Activated T-helper 2 cell treated with anti-CD3 and anti-CD28 coated beads, Interferon-gamma antibody, Interleukin-2, Interleukin-4, amounts not matched to agents 10 μg/mL and 5 μg/mL and 100 μg/mL, durations not matched to agents 14 hours and 24 hours and 36 hours (primary cell): ENCODE measurements around the gene AGRP. TPM values are rescaled to one million over a fixed set of nuclear protein-coding genes. Genes with fewer than 3 reads are reported as not detected.
A peak's percentile ranks its signal among the peaks of the same experiment; 100 is the strongest.

ENCODE experiments used
- DNase-seq: peaks from one replicate; pipeline ENCODE4 v3.0.0; 2021; ENCODE audit warnings: low spot score
- H3K27ac Mint-ChIP-seq: one replicate; pipeline ENCODE4 v1.8.0; 2021; ENCODE audit warnings: mixed read lengths
- H3K27me3 Mint-ChIP-seq: one replicate; pipeline ENCODE4 v1.8.0; 2021; ENCODE audit warnings: low read depth, mixed read lengths
- H3K36me3 Mint-ChIP-seq: one replicate; pipeline ENCODE4 v1.8.0; 2021; ENCODE audit warnings: low read depth, mixed read lengths
- H3K4me1 Mint-ChIP-seq: one replicate; pipeline ENCODE4 v1.8.0; 2021; ENCODE audit warnings: low read depth, mixed read lengths
- H3K4me3 Mint-ChIP-seq: one replicate; pipeline ENCODE4 v1.8.0; 2021; ENCODE audit warnings: low read depth, mild to moderate bottlenecking, moderate library complexity, mixed read lengths
- H3K9me3 Mint-ChIP-seq: one replicate; pipeline ENCODE4 v1.8.0; 2021; ENCODE audit warnings: mixed read lengths
- intact Hi-C: fragments of 100-400 bp; cut with micrococcal nuclease; formaldehyde crosslinking; loops from one replicate; pipeline ENCODE4 v1.15.1; 2023
- total RNA-seq: library from RNA; stranded (reverse); gene quantifications from 2 replicates; pipeline ENCODE4 v1.2.3, GENCODE V29; 2022

Gene AGRP
- total RNA-seq, 1 donor from 2014 or later = not detected

DNA sequence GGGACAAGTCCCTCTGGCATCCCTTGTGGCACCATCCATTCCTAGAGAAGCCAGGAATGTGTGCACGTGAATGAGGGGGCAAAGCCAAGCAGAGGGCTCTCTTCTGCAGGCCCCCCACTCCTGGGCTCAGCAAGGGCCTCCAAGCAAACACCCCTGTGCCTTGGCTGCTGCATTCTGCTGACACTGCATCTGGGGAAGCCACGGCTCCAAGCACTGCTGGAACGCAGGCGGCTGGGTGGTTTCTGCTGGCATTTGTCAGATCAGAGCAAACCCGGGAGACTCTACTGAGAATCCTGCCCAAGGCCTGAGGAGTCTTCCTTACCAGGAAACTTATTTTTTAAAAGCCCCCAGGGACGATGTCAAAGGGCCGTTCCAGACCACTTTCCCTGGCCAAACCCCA is 25.7 kb downstream of the AGRP start:
- H3K36me3 Mint-ChIP-seq = peaks cover 3% of the 10 kb centered on the region
- intact Hi-C loops = no loop called here
- H3K4me3 Mint-ChIP-seq = no peak overlapping the region
- no peak for DNase-seq
- no peaks in the 10 kb centered on the region for H3K9me3 Mint-ChIP-seq
- H3K27ac Mint-ChIP-seq = no peak overlapping the region
- no peaks in the 10 kb centered on the region for H3K4me1 Mint-ChIP-seq
- no peaks in the 10 kb centered on the region for H3K27me3 Mint-ChIP-seq

DNA sequence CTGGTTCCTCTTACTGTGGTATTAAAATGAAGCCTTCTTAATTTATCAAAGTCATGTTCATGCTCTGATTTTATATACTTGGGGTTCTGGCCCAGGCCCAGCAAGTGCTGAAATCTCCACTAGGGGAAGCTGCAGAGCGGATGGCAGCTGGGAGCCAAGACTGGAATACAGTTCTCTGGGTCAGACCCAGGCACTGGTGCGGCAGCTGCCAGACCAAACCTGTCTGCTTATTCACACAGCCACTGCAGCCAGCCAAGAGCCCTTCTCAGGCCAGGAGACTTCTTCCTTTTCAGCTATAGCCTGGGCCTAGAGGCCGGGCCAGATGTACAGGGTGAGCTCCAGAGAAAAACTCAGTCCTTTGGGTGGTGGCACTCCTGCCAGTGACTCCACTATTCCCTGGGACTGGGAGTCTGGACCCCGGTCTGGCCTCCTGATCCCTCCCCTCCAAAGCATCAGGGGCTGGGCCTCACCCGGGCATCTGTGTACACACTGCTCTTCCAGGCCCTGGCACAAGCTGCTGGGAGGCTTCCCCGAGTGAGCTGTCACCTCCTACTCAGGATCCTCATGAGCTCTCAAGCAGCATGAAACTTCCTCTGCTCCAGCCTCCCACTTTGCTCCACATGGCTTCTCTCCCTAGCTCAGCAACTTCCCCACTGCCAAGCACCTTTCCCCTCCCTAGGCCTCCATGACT is 26.8 kb downstream of the AGRP start:
- H3K4me1 Mint-ChIP-seq = no peaks in the 10 kb centered on the region
- H3K4me3 Mint-ChIP-seq = no peak overlapping the region
- DNase-seq = no peak
- H3K36me3 Mint-ChIP-seq = peaks cover 3% of the 10 kb centered on the region
- intact Hi-C loops = no loop called here
- no peaks in the 10 kb centered on the region for H3K27me3 Mint-ChIP-seq
- no peaks in the 10 kb centered on the region for H3K9me3 Mint-ChIP-seq
- H3K27ac Mint-ChIP-seq = peak overlapping the region; percentile 6

DNA sequence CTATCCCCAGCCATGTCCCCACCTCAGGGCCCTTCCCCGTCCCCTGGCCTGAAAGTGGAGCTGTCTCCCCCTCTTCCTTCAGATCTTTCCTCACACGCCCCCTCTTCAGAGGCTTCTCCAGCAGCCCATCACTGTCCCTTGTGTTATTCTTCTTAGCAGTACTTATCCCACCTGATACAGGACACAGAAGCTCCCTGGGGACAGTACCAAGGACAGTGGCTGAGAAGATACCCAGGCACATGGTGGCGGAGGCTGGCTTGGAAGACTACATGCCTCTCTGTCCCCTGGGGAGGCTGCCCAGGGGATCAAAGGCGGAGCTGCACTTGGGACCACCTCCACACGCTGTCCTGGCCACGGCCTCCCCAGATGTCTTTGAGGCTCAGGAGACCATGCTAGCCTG is 28.5 kb downstream of the AGRP start:
- H3K27ac Mint-ChIP-seq = no peak overlapping the region
- peaks cover 3% of the 10 kb centered on the region for H3K36me3 Mint-ChIP-seq
- H3K9me3 Mint-ChIP-seq = no peaks in the 10 kb centered on the region
- no peak overlapping the region for H3K4me3 Mint-ChIP-seq
- H3K27me3 Mint-ChIP-seq = no peaks in the 10 kb centered on the region
- H3K4me1 Mint-ChIP-seq = no peaks in the 10 kb centered on the region
- intact Hi-C loops = no loop called here
- DNase-seq = no peak

DNA sequence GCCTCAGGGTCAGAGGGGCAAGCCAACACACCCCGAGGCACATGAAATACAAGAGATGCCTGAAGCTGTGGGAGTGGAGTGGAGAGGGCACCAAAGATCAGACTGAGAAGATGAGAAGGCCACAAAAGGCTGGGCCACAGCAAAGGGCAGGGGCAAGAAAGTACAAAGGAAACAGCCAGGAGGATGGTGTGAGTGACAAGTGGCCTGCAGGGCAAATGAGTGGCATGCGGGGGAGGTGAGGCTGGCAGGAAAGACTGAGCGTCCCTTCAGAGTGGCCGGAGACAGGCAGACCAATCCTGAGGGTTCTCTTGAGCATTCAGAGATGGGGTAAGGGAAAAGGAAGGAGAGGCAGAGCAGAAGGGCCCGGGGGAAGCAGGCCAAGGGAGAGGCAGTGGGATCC is 29.2 kb downstream of the AGRP start:
- Mint-ChIP-seq H3K9me3 (no peaks in the 10 kb centered on the region), H3K4me3 (no peak overlapping the region), H3K4me1 (no peaks in the 10 kb centered on the region), H3K27me3 (no peaks in the 10 kb centered on the region), H3K36me3 (peaks cover 3% of the 10 kb centered on the region), H3K27ac (no peak overlapping the region)
- intact Hi-C loops = no loop called here
- no peak for DNase-seq

DNA sequence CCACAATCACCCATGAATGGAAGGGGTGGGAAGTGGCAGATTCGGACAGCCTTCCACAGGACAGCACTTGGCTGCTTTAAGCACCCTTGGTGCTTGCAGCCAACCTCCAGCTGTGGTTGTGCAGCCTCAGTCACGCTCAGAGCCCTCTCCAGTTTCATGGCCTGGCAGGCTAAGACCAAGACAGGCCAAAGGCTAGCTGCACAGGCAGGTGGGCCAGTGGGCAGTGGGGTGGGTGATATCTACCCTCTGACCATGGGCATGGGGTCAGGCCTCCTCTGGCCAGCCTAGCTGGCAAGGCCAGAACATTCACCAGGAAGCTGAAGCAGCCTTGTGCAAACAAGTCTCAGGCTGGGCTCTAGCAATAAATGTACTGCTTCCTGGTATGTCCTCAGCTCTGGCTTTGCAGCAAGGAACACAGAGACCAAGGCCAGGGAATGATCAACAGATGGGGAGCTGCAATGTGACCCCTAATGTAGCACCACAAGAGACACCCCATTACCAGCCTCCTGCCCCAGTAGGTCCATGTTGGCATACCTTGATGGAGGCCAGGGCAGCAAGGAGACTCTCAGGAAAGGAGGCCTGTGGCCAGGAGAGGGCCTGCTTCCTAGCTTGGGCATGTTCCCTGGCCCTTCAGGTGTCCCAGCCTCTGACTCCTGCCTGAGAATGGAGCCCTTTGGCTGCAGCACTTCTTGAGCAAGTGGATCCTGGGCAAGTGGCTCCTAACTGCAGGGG is 31.5 kb downstream of the AGRP start:
- Mint-ChIP-seq H3K4me3 (no peak overlapping the region), H3K27ac (no peak overlapping the region), H3K27me3 (no peaks in the 10 kb centered on the region), H3K4me1 (peaks cover 3% of the 10 kb centered on the region), H3K9me3 (no peaks in the 10 kb centered on the region), H3K36me3 (peaks cover 3% of the 10 kb centered on the region)
- no peak for DNase-seq
- intact Hi-C loops = no loop called here

DNA sequence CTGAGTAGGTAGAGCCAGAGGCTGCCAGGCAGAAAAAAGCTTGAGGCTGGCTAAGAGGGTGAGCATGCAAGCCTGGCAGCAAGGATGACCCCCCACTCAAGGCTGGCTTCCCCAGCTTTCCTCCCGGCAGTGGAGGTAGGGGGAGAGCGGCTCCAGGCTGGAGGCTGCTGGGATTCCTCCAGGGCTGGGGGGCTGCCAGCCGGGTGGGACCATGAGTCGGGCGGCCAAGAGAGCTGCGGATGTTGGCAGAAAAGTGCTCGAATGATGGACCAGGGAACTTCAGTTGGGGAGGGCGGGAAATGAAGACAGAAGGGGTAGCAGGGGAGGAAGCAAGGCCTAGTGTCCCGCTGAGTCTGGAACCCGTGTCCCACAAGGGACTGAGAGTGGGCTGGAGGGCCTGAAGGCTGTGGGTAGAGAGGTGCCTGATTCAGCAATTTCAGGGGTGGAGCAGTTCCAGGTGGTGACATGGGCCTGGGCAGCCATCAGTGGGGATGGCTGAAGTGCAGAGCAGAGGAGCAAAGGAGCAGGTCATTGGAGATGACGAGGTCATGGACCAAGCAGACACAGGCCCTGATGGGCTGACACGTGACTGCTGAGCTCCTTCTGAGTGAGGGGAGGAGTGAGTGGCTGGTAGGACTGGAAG is 32.2 kb downstream of the AGRP start:
- Mint-ChIP-seq H3K27ac (peak overlapping the region; percentile 7), H3K4me3 (no peak overlapping the region), H3K4me1 (peaks cover 3% of the 10 kb centered on the region), H3K36me3 (peaks cover 3% of the 10 kb centered on the region), H3K27me3 (no peaks in the 10 kb centered on the region), H3K9me3 (no peaks in the 10 kb centered on the region)
- intact Hi-C loops = no loop called here
- DNase-seq = no peak

DNA sequence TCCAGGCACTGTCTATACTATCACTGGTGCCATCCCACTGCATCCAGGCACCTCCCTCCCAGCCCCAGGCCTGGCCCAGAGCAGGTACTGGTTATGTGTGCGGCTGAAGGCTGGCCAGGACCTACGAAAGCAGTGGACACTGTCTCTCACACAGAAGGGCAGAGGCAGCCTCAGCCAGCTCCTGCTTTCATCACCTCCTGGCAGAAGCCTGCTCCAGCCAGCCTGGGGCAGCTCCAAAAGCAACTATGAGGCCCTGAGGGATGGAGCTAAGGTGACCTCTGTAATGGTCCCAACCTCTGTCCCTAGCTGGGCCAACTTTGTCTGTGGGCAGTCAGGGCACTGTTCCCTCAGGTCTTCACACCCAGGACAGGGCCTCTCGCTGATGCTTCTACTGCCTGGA is 33.6 kb downstream of the AGRP start:
- Mint-ChIP-seq H3K4me1 (peaks cover 3% of the 10 kb centered on the region), H3K36me3 (peaks cover 3% of the 10 kb centered on the region), H3K9me3 (no peaks in the 10 kb centered on the region), H3K27me3 (no peaks in the 10 kb centered on the region), H3K4me3 (no peak overlapping the region), H3K27ac (no peak overlapping the region)
- intact Hi-C loops = no loop called here
- no peak for DNase-seq

DNA sequence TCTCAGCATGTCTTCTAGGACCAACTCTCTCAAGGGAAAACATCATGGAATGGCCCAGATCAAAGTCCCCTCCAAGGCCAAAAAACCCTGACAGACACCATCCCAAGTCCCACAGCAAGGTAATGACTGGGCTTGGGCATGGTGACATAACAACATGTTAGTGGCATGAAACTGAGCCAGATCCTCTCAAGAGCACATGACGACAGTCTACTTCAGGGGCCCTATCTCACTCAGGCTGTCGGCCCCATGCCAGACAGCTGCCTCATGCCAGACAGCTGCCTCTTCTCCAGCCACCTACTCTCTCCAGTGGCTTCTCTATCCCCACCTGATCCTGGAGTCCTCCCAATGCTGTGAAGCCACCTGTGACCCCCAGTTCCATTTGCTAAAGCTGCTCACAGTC is 34.0 kb downstream of the AGRP start:
- Mint-ChIP-seq H3K4me3 (no peak overlapping the region), H3K4me1 (peaks cover 3% of the 10 kb centered on the region), H3K27me3 (no peaks in the 10 kb centered on the region), H3K36me3 (peaks cover 3% of the 10 kb centered on the region), H3K27ac (no peak overlapping the region), H3K9me3 (no peaks in the 10 kb centered on the region)
- no peak for DNase-seq
- intact Hi-C loops = no loop called here

DNA sequence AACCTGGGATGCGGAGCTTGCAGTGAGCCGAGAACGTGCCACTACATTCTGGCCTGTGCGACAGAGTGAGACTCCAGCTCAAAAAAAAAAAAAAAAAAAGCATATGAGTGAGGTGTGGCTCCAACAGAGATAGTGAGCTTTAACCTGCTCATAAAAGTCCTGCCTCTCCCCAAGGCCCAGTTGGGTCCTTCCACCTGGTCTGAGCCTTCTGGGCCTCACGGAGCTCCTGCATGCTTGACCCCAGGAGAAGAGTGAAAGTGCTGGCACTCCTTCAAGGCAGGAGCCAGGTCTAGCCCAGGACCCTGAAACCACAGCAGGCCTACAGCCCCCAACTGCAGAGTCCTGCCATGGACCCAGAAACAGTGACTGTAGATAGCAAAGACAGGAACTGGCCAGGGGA is 34.8 kb downstream of the AGRP start:
- Mint-ChIP-seq H3K36me3 (peaks cover 3% of the 10 kb centered on the region), H3K4me3 (no peak overlapping the region), H3K27me3 (no peaks in the 10 kb centered on the region), H3K4me1 (peaks cover 3% of the 10 kb centered on the region), H3K9me3 (no peaks in the 10 kb centered on the region), H3K27ac (no peak overlapping the region)
- intact Hi-C loops = no loop called here
- DNase-seq = no peak

DNA sequence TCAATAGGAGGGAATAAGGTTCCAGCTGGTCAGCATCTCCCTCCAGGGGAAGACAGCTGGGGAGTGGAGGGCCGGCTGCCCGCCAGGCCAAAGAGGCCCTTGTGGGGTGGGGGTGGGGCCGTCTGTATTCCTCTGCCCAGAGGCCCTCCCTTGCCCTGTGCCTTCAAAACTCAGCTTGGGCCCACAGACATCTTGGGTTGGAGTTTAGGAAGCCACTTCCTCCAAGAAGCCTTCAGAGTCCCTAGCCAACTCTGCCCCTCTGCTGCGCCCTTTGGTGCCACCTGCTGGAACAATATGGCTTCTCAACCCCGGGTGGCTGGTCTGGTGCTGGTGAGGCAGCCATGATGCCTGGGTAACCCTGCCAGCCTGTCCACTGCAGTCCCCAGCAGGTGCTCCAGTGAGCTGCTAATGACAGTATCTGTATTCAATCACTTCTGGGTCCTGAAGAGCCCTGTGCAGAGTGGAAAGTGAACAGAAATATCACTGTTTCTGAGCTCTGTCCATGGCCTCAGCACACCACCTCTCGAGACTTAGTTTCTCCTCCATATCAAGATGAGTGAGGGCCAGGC is 35.8 kb downstream of the AGRP start:
- Mint-ChIP-seq H3K9me3 (no peaks in the 10 kb centered on the region), H3K4me1 (peaks cover 3% of the 10 kb centered on the region), H3K27me3 (no peaks in the 10 kb centered on the region), H3K27ac (no peak overlapping the region), H3K4me3 (no peak overlapping the region), H3K36me3 (no peaks in the 10 kb centered on the region)
- DNase-seq = peak; percentile 64
- intact Hi-C loops = loop anchor here (2.0 kb wide), 1 partner anchor 19 kb away; no protein-coding TSS in a partner anchor

DNA sequence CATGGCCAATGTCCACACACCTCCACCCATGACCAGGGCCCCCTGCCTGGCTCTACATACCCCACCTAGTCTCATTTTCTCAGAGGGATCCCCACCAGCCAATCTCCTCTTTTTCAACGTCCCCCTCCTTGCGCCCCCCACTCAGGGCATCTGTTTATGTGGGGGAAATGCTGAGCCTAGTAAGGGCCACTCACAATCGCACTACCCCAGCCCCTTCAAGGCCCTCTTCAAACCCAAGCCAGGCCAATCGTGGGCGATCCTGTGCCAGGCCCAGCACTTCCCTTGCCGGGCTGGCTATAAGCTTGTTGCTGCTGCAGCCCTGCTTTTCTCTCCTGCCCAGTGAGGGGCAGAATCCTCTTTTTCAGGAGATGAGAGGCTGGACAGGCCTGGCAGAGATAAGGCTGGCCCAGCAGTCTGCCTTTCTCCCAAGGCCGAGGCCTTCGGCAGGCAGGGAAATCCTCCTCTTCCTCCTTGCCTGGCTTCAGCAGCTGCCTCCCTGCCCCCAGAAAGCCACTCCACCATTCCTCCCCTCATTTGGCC is 36.3 kb downstream of the AGRP start:
- intact Hi-C loops = loop anchor here (2.0 kb wide), 1 partner anchor 18 kb away; no protein-coding TSS in a partner anchor
- peaks cover 3% of the 10 kb centered on the region for H3K4me1 Mint-ChIP-seq
- no peak overlapping the region for H3K27ac Mint-ChIP-seq
- no peak overlapping the region for H3K4me3 Mint-ChIP-seq
- H3K9me3 Mint-ChIP-seq = no peaks in the 10 kb centered on the region
- no peaks in the 10 kb centered on the region for H3K27me3 Mint-ChIP-seq
- DNase-seq = no peak
- no peaks in the 10 kb centered on the region for H3K36me3 Mint-ChIP-seq

DNA sequence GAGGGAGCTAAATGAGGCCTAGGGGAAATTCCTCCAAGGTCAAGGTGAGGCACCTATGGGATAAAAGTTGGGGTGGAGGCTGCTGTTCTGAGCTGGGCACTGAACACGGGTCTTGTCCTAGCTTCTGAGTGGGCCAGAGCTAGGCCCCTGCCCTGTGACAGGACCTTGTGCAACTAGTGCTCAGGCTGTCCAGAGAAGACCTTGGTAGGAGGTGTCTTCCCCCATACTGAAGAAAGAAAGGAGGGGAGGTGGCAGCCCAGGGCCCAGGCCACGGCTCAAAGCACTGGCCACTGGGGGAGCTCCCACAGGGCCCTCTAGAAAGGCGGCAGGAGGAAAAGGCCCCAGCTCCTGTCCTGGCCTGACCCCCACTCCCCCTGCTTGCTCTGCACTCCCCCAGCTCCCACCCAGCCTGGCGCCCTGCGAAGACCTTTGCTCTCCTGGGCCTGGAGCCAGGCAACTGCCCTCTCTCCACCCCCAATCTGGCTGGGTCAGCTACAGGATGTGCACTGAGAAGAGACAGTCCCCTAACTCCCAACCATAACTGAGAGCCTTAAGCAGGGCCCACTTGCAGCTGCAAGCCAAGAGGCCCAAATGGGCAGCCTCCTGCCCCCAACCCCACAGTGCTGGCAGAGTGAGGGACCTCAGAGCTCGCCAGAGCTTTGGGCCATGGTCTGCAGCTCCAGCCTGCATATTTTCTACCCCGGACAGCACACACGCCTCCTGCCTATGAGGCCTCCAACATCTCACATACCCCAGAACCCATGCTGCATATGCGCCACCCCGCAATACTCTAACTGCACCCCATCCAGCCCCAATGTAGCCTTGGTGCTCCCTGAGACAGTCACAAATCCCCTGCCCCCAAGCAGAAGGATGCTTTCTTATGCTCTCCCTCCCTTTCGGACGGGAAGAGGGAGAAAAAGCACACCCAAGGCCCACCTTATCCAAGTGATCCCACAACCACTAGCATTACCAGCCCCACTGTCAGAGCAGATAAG is 37.1 kb downstream of the AGRP start:
- Mint-ChIP-seq H3K4me3 (no peak overlapping the region), H3K27me3 (no peaks in the 10 kb centered on the region), H3K4me1 (peaks cover 3% of the 10 kb centered on the region), H3K9me3 (no peaks in the 10 kb centered on the region), H3K36me3 (no peaks in the 10 kb centered on the region), H3K27ac (no peak overlapping the region)
- intact Hi-C loops = loop anchor here (2.0 kb wide), 1 partner anchor 17 kb away; no protein-coding TSS in a partner anchor
- DNase-seq = no peak
